Measurements from ENCODE around the gene NOS2.
"Not testable (repeated sequence)": the region's sequence is repeated elsewhere in the genome, so short reads cannot be mapped to it uniquely, and the experiment has no call there.

DNA sequence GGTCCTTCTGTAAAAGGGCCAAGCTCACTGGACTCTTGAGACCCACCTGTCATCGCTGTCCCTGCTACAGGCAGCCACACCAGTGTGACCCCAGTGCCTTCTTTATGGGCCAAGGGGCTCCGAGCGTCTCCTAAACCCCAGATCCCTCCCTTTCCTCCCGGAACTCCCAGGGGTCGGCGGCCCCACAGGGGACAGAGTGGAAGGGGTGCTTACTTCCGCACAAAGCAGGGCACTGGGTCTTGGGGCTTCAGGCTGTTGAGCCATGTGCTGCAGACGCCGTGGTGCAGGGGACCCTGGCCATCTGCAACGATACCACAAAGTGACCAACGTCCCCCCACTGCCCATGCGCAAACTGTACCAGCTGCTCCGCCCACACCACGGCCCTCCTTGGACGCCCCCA, 39.4 kb downstream of the NOS2 start:
- TF ChIP-seq, protein P1, sequence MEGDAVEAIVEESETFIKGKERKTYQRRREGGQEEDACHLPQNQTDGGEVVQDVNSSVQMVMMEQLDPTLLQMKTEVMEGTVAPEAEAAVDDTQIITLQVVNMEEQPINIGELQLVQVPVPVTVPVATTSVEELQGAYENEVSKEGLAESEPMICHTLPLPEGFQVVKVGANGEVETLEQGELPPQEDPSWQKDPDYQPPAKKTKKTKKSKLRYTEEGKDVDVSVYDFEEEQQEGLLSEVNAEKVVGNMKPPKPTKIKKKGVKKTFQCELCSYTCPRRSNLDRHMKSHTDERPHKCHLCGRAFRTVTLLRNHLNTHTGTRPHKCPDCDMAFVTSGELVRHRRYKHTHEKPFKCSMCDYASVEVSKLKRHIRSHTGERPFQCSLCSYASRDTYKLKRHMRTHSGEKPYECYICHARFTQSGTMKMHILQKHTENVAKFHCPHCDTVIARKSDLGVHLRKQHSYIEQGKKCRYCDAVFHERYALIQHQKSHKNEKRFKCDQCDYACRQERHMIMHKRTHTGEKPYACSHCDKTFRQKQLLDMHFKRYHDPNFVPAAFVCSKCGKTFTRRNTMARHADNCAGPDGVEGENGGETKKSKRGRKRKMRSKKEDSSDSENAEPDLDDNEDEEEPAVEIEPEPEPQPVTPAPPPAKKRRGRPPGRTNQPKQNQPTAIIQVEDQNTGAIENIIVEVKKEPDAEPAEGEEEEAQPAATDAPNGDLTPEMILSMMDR (IDR thresholded peaks at IDR 0.05; ENCODE audit: insufficient read depth, low read length, poor library complexity, severe bottlenecking), result not testable (repeated sequence)
- TF ChIP-seq EZH2phosphoT487 (conservative IDR thresholded peaks at IDR 0.05; ENCODE audit: low read length), result not testable (repeated sequence)

All from SU-DHL-6 (cell line).